Thoracic aorta endothelial cell (primary cell): ENCODE measurements around the gene SCAI. TPM values are rescaled to one million over a fixed set of nuclear protein-coding genes. Genes with fewer than 3 reads are reported as not detected.

Source experiments
- total RNA-seq: library from RNA; depleted of rRNA; stranded (reverse); fragments of >200 nt; gene quantifications from 2 replicates; pipeline ENCODE4 v1.2.3, GENCODE V29; 2012

The SCAI gene
- 12.2 and 13.8 TPM in 2 replicates for total RNA-seq

GRCh38 chr9:125143377-125144090, at the start of gene SCAI:
Gene SCAI (minus strand): TSS chr9:125143528. CDS start chr9:125143437, 91 bp downstream.

GRCh38 chr9:125189361-125190289, 46.3 kb upstream of the SCAI start, which contains the start of gene PPP6C:
Gene PPP6C (minus strand): TSS chr9:125189803. CDS start chr9:125189718, 85 bp downstream.

GRCh38 chr9:124940894-124941678, 202.2 kb downstream of the SCAI start, which contains the start of gene GOLGA1:
Gene GOLGA1 (minus strand): TSS chr9:124941083. CDS start chr9:124938711, 2,372 bp downstream.

Other genes starting within 250 kb of the SCAI start
- gene GOLGA1, start 202.4 kb downstream of the SCAI start, total RNA-seq: 14.4 and 14.8 TPM in 2 replicates
- 50.9 and 53.8 TPM in 2 replicates for gene PPP6C, start 46.3 kb upstream of the SCAI start, total RNA-seq
- 21.3 and 25.2 TPM in 2 replicates for gene RABEPK, start 57.0 kb upstream of the SCAI start, total RNA-seq
- 197 and 246 TPM in 2 replicates for gene HSPA5, start 97.8 kb upstream of the SCAI start, total RNA-seq
- gene GAPVD1, start 118.3 kb upstream of the SCAI start, total RNA-seq: 96.2 and 101 TPM in 2 replicates